HepG2 (cell line): ENCODE results near the gene TRAF4. TPM values are rescaled to one million over a fixed set of nuclear protein-coding genes. Genes with fewer than 3 reads are reported as not detected.

Source experiments
- BRF2 ChIP-seq: sonication (generic); formaldehyde crosslinking; IDR thresholded peaks from 2 replicates; pipeline ENCODE4 v1.8.1; 2022; ENCODE audit warnings: mild to moderate bottlenecking, missing genetic modification reagents
- CHD2 ChIP-seq: IDR thresholded peaks from 2 replicates; pipeline ENCODE4 v1.6.1; 2011; ENCODE audit warnings: low read depth, low read length, improper control_type of control experiment
- ETV5 ChIP-seq: IDR thresholded peaks from 2 replicates; pipeline ENCODE4 v1.6.1; 2018; ENCODE audit warnings: missing biosample characterization, missing genetic modification reagents, inconsistent platforms, borderline replicate concordance
- GATA4 ChIP-seq: sonication (generic); IDR thresholded peaks from 2 replicates; pipeline ENCODE4 v1.6.1; 2016; ENCODE audit warnings: antibody characterized with exemption, low read depth, borderline replicate concordance
- KDM1A ChIP-seq: IDR thresholded peaks from 2 replicates; pipeline ENCODE4 v1.6.1; 2016; ENCODE audit warnings: missing compliant biosample characterization
- NFYC ChIP-seq: IDR thresholded peaks from 2 replicates; pipeline ENCODE4 v1.6.1; 2016; ENCODE audit warnings: missing genetic modification reagents, missing compliant biosample characterization
- STAT6 ChIP-seq: sonication (generic); formaldehyde crosslinking; IDR thresholded peaks from 2 replicates; pipeline ENCODE4 v1.4.0; 2020; ENCODE audit warnings: missing genetic modification reagents, mild to moderate bottlenecking, borderline replicate concordance
- TAF1 ChIP-seq: sonication (generic); formaldehyde crosslinking; IDR thresholded peaks from 2 replicates; pipeline ENCODE4 v1.4.0; 2020; ENCODE audit warnings: missing genetic modification reagents
- UBTF ChIP-seq: sonication (generic); formaldehyde crosslinking; IDR thresholded peaks from 2 replicates; pipeline ENCODE4 v1.4.0; 2020; ENCODE audit warnings: mild to moderate bottlenecking, missing genetic modification reagents
- ZGPAT ChIP-seq: IDR thresholded peaks from 2 replicates; pipeline ENCODE4 v1.6.1; 2016; ENCODE audit warnings: mild to moderate bottlenecking
- ZNF234 ChIP-seq: sonication (generic); formaldehyde crosslinking; conservative IDR thresholded peaks from 2 replicates; pipeline ENCODE4 v1.5.1; 2020; ENCODE audit warnings: mild to moderate bottlenecking, missing genetic modification reagents
- ZNF343 ChIP-seq: sonication (generic); formaldehyde crosslinking; IDR thresholded peaks from 2 replicates; pipeline ENCODE4 v1.4.0; 2020; ENCODE audit warnings: mild to moderate bottlenecking, missing genetic modification reagents
- ZNF496 ChIP-seq: sonication (generic); formaldehyde crosslinking; IDR thresholded peaks from 2 replicates; pipeline ENCODE4 v1.8.1; 2023; ENCODE audit warnings: mild to moderate bottlenecking, moderate library complexity, missing genetic modification reagents; ENCODE audit not compliant: insufficient replicate concordance
- ZNF597 ChIP-seq: sonication (generic); formaldehyde crosslinking; IDR thresholded peaks from 2 replicates; pipeline ENCODE4 v1.5.0; 2020; ENCODE audit warnings: missing genetic modification reagents
- ZNF670 ChIP-seq: sonication (generic); formaldehyde crosslinking; IDR thresholded peaks from 2 replicates; pipeline ENCODE4 v1.8.0; 2022; ENCODE audit warnings: mild to moderate bottlenecking, missing genetic modification reagents, borderline replicate concordance
- ZNF703 ChIP-seq: sonication (generic); formaldehyde crosslinking; IDR thresholded peaks from 2 replicates; pipeline ENCODE4 v1.5.1; 2020; ENCODE audit warnings: missing genetic modification reagents, mild to moderate bottlenecking, moderate library complexity, borderline replicate concordance
- ZNF740 ChIP-seq: sonication (generic); formaldehyde crosslinking; IDR thresholded peaks from 2 replicates; pipeline ENCODE4 v1.4.0; 2020; ENCODE audit warnings: missing genetic modification reagents
- polyA plus RNA-seq, 8 experiments: library from polyadenylated mRNA; depleted of rRNA in 3 of 8; stranded (reverse) in 7 of 8; unstranded in 1 of 8; fragments of >200 nt; fragmentation: Illumina TruSeq in 4 of 8; extraction: Trizol in 4 of 8; gene quantifications; 2 replicates each; pipeline versions ENCODE4 v1.2.1 to v1.2.3, GENCODE V29; 2011 to 2016; ENCODE audit warnings: low read depth in 4 of 8, missing spikeins in 1 of 8, mixed read lengths in 1 of 8; ENCODE audit not compliant: insufficient read depth in 1 of 8
- total RNA-seq, 5 experiments: library from RNA; depleted of rRNA; stranded (reverse); fragments of >200 nt; fragmentation: Illumina TruSeq; extraction: Trizol; gene quantifications; 2 replicates each; pipeline ENCODE4 v1.2.3, GENCODE V29; 2016; ENCODE audit warnings: low read depth in 1 of 5

TRAF4 gene
- total and polyA plus RNA-seq, 2 of the 13 experiments (the other 11 are each of a cell fraction or from before 2014, with no cell fraction given), result 86.0 to 89.9 TPM

GRCh38 chr17:28726627-28727491 is 17.0 kb upstream of the TRAF4 start (continued):
- TF ChIP-seq ETV5 (CRISPR knock-in tag) (0 out of 2 replicates have a peak, but pooled peaks have one; percentile 25), ZNF670 (CRISPR knock-in tag) (no peak), ZNF496 (CRISPR knock-in tag) (no peak), STAT6 (CRISPR knock-in tag) (no peak), CHD2 (no peak), ZNF740 (CRISPR knock-in tag) (peak; percentile 33; the same call in 1 of the 2 replicates), BRF2 (CRISPR knock-in tag) (no peak; the same call in 1 of the 2 replicates), KDM1A (CRISPR knock-in tag) (no peak), ZNF234 (no peak), ZNF703 (CRISPR knock-in tag) (no peak), GATA4 (0 out of 2 replicates have a peak, but pooled peaks have one; percentile 43), UBTF (CRISPR knock-in tag) (peak; percentile 81), ZGPAT (CRISPR knock-in tag) (peak; percentile 76), NFYC (CRISPR knock-in tag) (no peak), ZNF597 (CRISPR knock-in tag) (no peak), TAF1 (CRISPR knock-in tag) (peak; percentile 14; the same call in 1 of the 2 replicates), ZNF343 (CRISPR knock-in tag) (0 out of 2 replicates have a peak, but pooled peaks have one; percentile 66)
